HG03025 (cell line): ENCODE data around the gene SSBP3.
"Not testable (repeated sequence)": the region's sequence is repeated elsewhere in the genome, so short reads cannot be mapped to it uniquely, and the experiment has no call there.

ENCODE experiments used
- ATAC-seq: cut with Tn5 transposase; IDR thresholded peaks from one replicate; pipeline ENCODE4 v1.9.1; 2021; ENCODE audit warnings: mild to moderate bottlenecking, moderate library complexity; ENCODE audit not compliant: unreplicated experiment, low FRiP score

The SSBP3 gene

GRCh38 chr1:54228638-54229079 lies 177.5 kb downstream of the SSBP3 start:
- ATAC-seq: no peak

- no peak for ATAC-seq
Observed at GRCh38 chr1:54227891-54228310, 178.3 kb downstream of the SSBP3 start.

GRCh38 chr1:54227091-54227602 lies 179.0 kb downstream of the SSBP3 start:
- no peak for ATAC-seq

- no peak for ATAC-seq
Observed at GRCh38 chr1:54225986-54226559, 180.1 kb downstream of the SSBP3 start.

- no peak for ATAC-seq
Observed at GRCh38 chr1:54225378-54225777, 180.8 kb downstream of the SSBP3 start.

GRCh38 chr1:54224233-54224632 lies 182.0 kb downstream of the SSBP3 start:
- no peak for ATAC-seq

GRCh38 chr1:54223441-54224202 lies 182.6 kb downstream of the SSBP3 start:
- ATAC-seq: no peak

- ATAC-seq: no peak
Observed at GRCh38 chr1:54222711-54223110, 183.5 kb downstream of the SSBP3 start.

GRCh38 chr1:54221867-54222484 lies 184.2 kb downstream of the SSBP3 start:
- ATAC-seq: no peak

- no peak for ATAC-seq
Observed at GRCh38 chr1:54221113-54221834, 184.9 kb downstream of the SSBP3 start.

GRCh38 chr1:54220004-54220811 lies 186.0 kb downstream of the SSBP3 start:
- no peak for ATAC-seq

GRCh38 chr1:54219688-54220003 lies 186.5 kb downstream of the SSBP3 start:
- no peak for ATAC-seq

GRCh38 chr1:54218883-54219687 lies 187.1 kb downstream of the SSBP3 start:
- ATAC-seq: no peak

- no peak for ATAC-seq
Observed at GRCh38 chr1:54215523-54215922, 190.7 kb downstream of the SSBP3 start.

- ATAC-seq: no peak
Observed at GRCh38 chr1:54212872-54213271, 193.3 kb downstream of the SSBP3 start.

- ATAC-seq: not testable (repeated sequence)
Observed at GRCh38 chr1:54207896-54208295, 198.3 kb downstream of the SSBP3 start.

GRCh38 chr1:54207287-54207686 lies 198.9 kb downstream of the SSBP3 start:
- no peak for ATAC-seq

GRCh38 chr1:54204199-54204598 lies 202.0 kb downstream of the SSBP3 start:
- ATAC-seq: no peak

- no peak for ATAC-seq
Observed at GRCh38 chr1:54200519-54200997, 205.6 kb downstream of the SSBP3 start.
